Activated CD4-positive, alpha-beta T cell treated with anti-CD3 and anti-CD28 coated beads for 36 hours (primary cell): ENCODE results near the gene KMO. TPM values are rescaled to one million over a fixed set of nuclear protein-coding genes. Genes with fewer than 3 reads are reported as not detected.

ENCODE experiments used
- ATAC-seq: fragments of 200-7000 bp; cut with Tn5 transposase; one replicate; pipeline ENCODE4 v1.10.0; 2021; ENCODE audit warnings: mild to moderate bottlenecking, moderate library complexity
- CTCF ChIA-PET: fragments of 350-600 bp; sonication (Branson Sonifier 250); formaldehyde crosslinking; loops from one replicate; lab custom pipeline; 2021; ENCODE audit warnings: antibody characterized with exemption; lab: Charles Lee
- POLR2A ChIA-PET: fragments of 350-600 bp; sonication (Branson Sonifier 250); formaldehyde crosslinking; loops from one replicate; lab custom pipeline; 2021; ENCODE audit warnings: antibody characterized with exemption, inconsistent platforms; lab: Charles Lee
- DNase-seq: peaks from one replicate; pipeline ENCODE4 v3.0.0-alpha.2; 2020
- H3K27ac Mint-ChIP-seq: one replicate; pipeline ENCODE4 v1.8.0; 2021; ENCODE audit warnings: mixed read lengths
- H3K27me3 Mint-ChIP-seq: one replicate; pipeline ENCODE4 v1.8.0; 2021; ENCODE audit warnings: mixed read lengths
- H3K36me3 Mint-ChIP-seq: one replicate; pipeline ENCODE4 v1.8.0; 2021; ENCODE audit warnings: low read depth, mixed read lengths
- H3K4me1 Mint-ChIP-seq: one replicate; pipeline ENCODE4 v1.8.0; 2021; ENCODE audit warnings: mixed read lengths
- H3K4me3 Mint-ChIP-seq: one replicate; pipeline ENCODE4 v1.8.0; 2021; ENCODE audit warnings: mild to moderate bottlenecking, moderate library complexity, mixed read lengths
- H3K9me3 Mint-ChIP-seq: one replicate; pipeline ENCODE4 v1.8.0; 2021; ENCODE audit warnings: low read depth, mixed read lengths
- intact Hi-C, 2 experiments: fragments of 100-400 bp; cut with DNase I in 1 of 2; cut with micrococcal nuclease in 1 of 2; formaldehyde crosslinking; loops; one replicate each; pipeline versions ENCODE4 v1.14.2 to v1.15.1; 2022 to 2024; cut with DNase I, micrococcal nuclease
- total RNA-seq, 2 experiments: library from RNA; stranded (reverse); gene quantifications; one replicate each; pipeline ENCODE4 v1.2.3, GENCODE V29; 2021

Gene KMO
- total RNA-seq, 2 experiments from 2014 or later: 0.33 TPM; not detected in 1

- H3K36me3 Mint-ChIP-seq: peaks cover 5% of the 10 kb centered on the region
- intact Hi-C loops: no loop called here
- CTCF ChIA-PET: interaction anchor here (1.0 to 2.4 kb wide), 7 partner anchors 14 to 462 kb away, joined by 3 to 8 read pairs (median 4); partner anchors contain the start of gene FH
- H3K27me3 Mint-ChIP-seq: no peaks in the 10 kb centered on the region
- H3K9me3 Mint-ChIP-seq: peaks cover 7% of the 10 kb centered on the region
- no peak overlapping the region for H3K27ac Mint-ChIP-seq
- no peak overlapping the region for H3K4me3 Mint-ChIP-seq
- DNase-seq: no peak
- no peak for ATAC-seq
- POLR2A ChIA-PET: interaction anchor here (0.7 kb wide), 1 partner anchor 80 kb away, joined by 3 read pairs; no protein-coding TSS in a partner anchor
- peaks cover 41% of the 10 kb centered on the region for H3K4me1 Mint-ChIP-seq
Observed at GRCh38 chr1:241536304-241536703, 4.1 kb downstream of the KMO start.

DNA sequence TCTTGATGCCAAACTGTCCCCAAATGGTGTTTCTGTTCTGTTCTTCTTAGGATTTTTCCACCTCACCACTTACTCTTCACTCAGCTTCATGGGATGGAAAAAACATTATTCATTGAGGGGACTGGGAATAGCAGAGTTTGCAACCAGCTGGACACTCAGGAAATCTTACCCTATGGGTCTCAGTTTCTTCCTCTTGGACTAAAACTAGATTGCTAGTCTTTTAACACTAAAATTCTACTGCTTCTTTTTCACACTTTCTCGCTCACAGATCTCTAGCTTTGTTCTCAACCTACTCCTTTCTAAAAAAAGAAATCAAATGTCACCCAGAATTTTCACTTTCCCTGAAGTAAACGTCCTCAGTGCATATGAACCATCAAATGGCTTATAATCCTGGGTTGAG lies 4.8 kb downstream of the KMO start:
- ChIA-PET POLR2A (no interaction called here), CTCF (interaction anchor here (0.6 to 2.4 kb wide), 10 partner anchors 9 to 360 kb away, joined by 3 to 8 read pairs (median 3); partner anchors contain the start of gene FH)
- peaks cover 5% of the 10 kb centered on the region for H3K36me3 Mint-ChIP-seq
- H3K4me3 Mint-ChIP-seq: no peak overlapping the region
- H3K27ac Mint-ChIP-seq: peak overlapping the region; percentile 27
- intact Hi-C loops: no loop called here
- H3K9me3 Mint-ChIP-seq: peaks cover 7% of the 10 kb centered on the region
- H3K27me3 Mint-ChIP-seq: no peaks in the 10 kb centered on the region
- ATAC-seq: no peak
- no peak for DNase-seq
- H3K4me1 Mint-ChIP-seq: peaks cover 34% of the 10 kb centered on the region

DNA sequence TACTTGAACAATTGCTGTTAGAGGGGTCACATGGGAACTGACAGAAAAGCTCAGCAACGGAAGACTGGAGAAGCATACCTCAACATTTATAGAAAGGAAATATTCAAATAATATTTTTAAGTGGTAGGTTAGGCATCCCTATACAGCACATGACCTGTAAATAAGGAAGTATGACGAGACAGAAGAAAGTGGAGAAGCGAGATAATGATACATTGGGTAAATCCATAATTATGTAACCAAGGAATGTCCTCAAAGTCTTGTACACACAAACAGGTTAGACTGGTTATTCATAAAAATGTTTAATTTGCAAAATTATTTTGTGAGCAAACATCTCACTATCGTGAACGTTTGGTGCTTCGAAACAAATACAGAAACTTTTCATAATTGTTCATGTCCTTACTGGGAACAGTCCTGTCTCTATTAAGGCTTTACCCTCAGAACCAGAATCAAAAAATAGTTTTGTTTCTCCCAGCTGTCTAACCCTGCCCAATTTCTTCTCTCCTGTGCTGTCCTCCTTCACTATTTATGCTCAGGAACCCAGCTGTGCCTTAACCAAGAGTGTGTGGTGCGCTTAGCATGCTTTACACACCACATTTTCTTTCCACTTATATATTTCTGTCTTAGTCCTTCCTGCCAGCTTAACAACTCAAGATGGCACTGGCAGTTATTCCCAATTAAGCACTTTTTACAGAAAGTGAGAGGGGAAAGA lies 10.2 kb downstream of the KMO start:
- intact Hi-C loops: no loop called here
- Mint-ChIP-seq H3K27ac (no peak overlapping the region), H3K4me1 (peaks cover 6% of the 10 kb centered on the region), H3K27me3 (no peaks in the 10 kb centered on the region), H3K9me3 (peaks cover 6% of the 10 kb centered on the region), H3K4me3 (no peak overlapping the region), H3K36me3 (peaks cover 4% of the 10 kb centered on the region)
- no peak for ATAC-seq
- POLR2A ChIA-PET: no interaction called here
- CTCF ChIA-PET: interaction anchor here (0.9 to 2.0 kb wide), 2 partner anchors 8 to 810 kb away, joined by 3 to 7 read pairs; no protein-coding TSS in a partner anchor
- no peak for DNase-seq

DNA sequence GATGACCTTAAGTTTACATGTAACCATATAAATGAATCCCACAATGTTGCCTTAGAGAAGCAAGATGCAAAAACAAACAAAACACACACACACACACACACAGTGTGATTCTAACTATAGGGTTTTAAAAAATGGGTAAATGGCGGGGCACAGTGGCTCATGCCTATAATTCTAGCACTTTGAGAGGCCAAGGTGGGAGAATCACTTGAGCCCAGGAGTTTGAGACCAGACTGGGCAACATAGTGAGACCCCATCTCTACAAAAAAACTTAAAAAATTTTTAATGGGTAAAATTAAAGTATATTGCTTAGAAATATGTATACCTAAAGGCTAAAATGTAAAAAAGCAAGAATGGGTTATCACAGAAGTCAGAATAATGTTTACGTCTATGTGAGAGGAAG lies 15.8 kb downstream of the KMO start:
- ATAC-seq: no peak
- DNase-seq: no peak
- intact Hi-C loops: no loop called here
- H3K36me3 Mint-ChIP-seq: peaks cover 1% of the 10 kb centered on the region
- H3K9me3 Mint-ChIP-seq: peaks cover 2% of the 10 kb centered on the region
- no peaks in the 10 kb centered on the region for H3K27me3 Mint-ChIP-seq
- H3K4me1 Mint-ChIP-seq: peaks cover 27% of the 10 kb centered on the region
- POLR2A ChIA-PET: no interaction called here
- no peak overlapping the region for H3K4me3 Mint-ChIP-seq
- CTCF ChIA-PET: interaction anchor here (1.4 kb wide), 1 partner anchor 11 kb away, joined by 3 read pairs; no protein-coding TSS in a partner anchor
- H3K27ac Mint-ChIP-seq: no peak overlapping the region

DNA sequence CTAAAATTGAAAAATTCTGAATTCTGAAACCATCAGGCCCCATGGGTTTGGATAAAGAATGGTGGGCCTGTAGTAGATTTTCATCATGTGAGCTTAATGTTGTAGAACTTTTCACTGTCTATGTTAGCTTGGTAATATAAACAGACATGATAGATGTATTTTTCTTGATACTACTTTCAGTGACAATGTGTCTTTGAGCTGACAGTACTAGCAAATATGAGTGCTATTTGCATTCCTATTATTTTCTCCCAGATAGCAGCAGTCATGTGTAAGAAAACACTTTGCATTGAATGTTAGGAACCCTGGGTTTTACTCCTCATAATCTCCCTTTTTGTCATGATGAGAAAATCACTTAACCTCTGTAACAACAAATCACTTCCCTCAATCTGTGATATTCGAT lies 18.1 kb downstream of the KMO start:
- Mint-ChIP-seq H3K27me3 (no peaks in the 10 kb centered on the region), H3K9me3 (peaks cover 2% of the 10 kb centered on the region), H3K4me3 (no peak overlapping the region), H3K36me3 (peaks cover 1% of the 10 kb centered on the region), H3K4me1 (peaks cover 30% of the 10 kb centered on the region), H3K27ac (no peak overlapping the region)
- intact Hi-C loops: loop anchor here in 1 of 2 experiments (2.0 kb wide), 1 partner anchor 18 kb away; the partner anchor contains the start of gene KMO
- ATAC-seq (no peak), DNase-seq (no peak)
- POLR2A ChIA-PET: no interaction called here
- CTCF ChIA-PET: interaction anchor here (0.8 to 2.6 kb wide), 4 partner anchors 9 to 297 kb away, joined by 3 to 7 read pairs (median 5); no protein-coding TSS in a partner anchor

- Mint-ChIP-seq H3K4me1 (peaks cover 30% of the 10 kb centered on the region), H3K27ac (peak overlapping the region; percentile 98), H3K9me3 (peaks cover 2% of the 10 kb centered on the region), H3K36me3 (peaks cover 1% of the 10 kb centered on the region), H3K27me3 (no peaks in the 10 kb centered on the region), H3K4me3 (peak overlapping the region; percentile 71)
- POLR2A ChIA-PET: interaction anchor here (0.5 to 1.1 kb wide), 4 partner anchors 32 to 445 kb away, joined by 3 to 5 read pairs (median 4); partner anchors contain the start of gene FH
- CTCF ChIA-PET: interaction anchor here (0.5 to 2.6 kb wide), 4 partner anchors 11 to 295 kb away, joined by 3 to 7 read pairs (median 4); partner anchors contain the start of gene KMO
- peak; percentile 97 for ATAC-seq
- DNase-seq: peak; percentile 75
- intact Hi-C loops: loop anchor here (1.0 to 2.0 kb wide), 5 partner anchors 19 to 88 kb away; partner anchors contain the start of genes KMO (in 2 of the 2), CHML (in 1 of the 2) and OPN3 (in 1 of the 2)
Observed at GRCh38 chr1:241551759-241552638, 19.8 kb downstream of the KMO start.

GRCh38 chr1:241553886-241554592 lies 21.9 kb downstream of the KMO start:
- intact Hi-C loops: loop anchor here in 1 of 2 experiments (2.0 kb wide), 1 partner anchor 39 kb away; no protein-coding TSS in a partner anchor
- peaks cover 1% of the 10 kb centered on the region for H3K36me3 Mint-ChIP-seq
- DNase-seq (no peak), ATAC-seq (no peak)
- no peak overlapping the region for H3K27ac Mint-ChIP-seq
- no peak overlapping the region for H3K4me3 Mint-ChIP-seq
- H3K27me3 Mint-ChIP-seq: peaks cover 2% of the 10 kb centered on the region
- H3K4me1 Mint-ChIP-seq: peaks cover 30% of the 10 kb centered on the region
- ChIA-PET POLR2A (no interaction called here), CTCF (interaction anchor here (0.5 to 1.2 kb wide), 2 partner anchors 10 to 52 kb away, joined by 3 to 4 read pairs; no protein-coding TSS in a partner anchor)
- peaks cover 2% of the 10 kb centered on the region for H3K9me3 Mint-ChIP-seq

GRCh38 chr1:241555526-241555925 lies 23.3 kb downstream of the KMO start:
- no peak for ATAC-seq
- peaks cover 27% of the 10 kb centered on the region for H3K4me1 Mint-ChIP-seq
- peaks cover 2% of the 10 kb centered on the region for H3K9me3 Mint-ChIP-seq
- H3K27me3 Mint-ChIP-seq: peaks cover 2% of the 10 kb centered on the region
- intact Hi-C loops: no loop called here
- no peak overlapping the region for H3K4me3 Mint-ChIP-seq
- H3K27ac Mint-ChIP-seq: no peak overlapping the region
- DNase-seq: no peak
- ChIA-PET CTCF (interaction anchor here (0.5 to 1.6 kb wide), 8 partner anchors 9 to 370 kb away, joined by 3 to 7 read pairs (median 3); partner anchors contain the start of gene KMO), POLR2A (no interaction called here)
- peaks cover 1% of the 10 kb centered on the region for H3K36me3 Mint-ChIP-seq

- ChIA-PET CTCF (no interaction called here), POLR2A (interaction anchor here (0.6 kb wide), 1 partner anchor 83 kb away, joined by 3 read pairs; the partner anchor contains the start of genes CHML and OPN3)
- Mint-ChIP-seq H3K36me3 (peaks cover 1% of the 10 kb centered on the region), H3K27ac (no peak overlapping the region), H3K4me3 (no peak overlapping the region), H3K27me3 (peaks cover 2% of the 10 kb centered on the region), H3K4me1 (peaks cover 11% of the 10 kb centered on the region), H3K9me3 (peaks cover 2% of the 10 kb centered on the region)
- no peak for DNase-seq
- ATAC-seq: no peak
- intact Hi-C loops: no loop called here
Observed at GRCh38 chr1:241557031-241557430, 24.9 kb downstream of the KMO start.

DNA sequence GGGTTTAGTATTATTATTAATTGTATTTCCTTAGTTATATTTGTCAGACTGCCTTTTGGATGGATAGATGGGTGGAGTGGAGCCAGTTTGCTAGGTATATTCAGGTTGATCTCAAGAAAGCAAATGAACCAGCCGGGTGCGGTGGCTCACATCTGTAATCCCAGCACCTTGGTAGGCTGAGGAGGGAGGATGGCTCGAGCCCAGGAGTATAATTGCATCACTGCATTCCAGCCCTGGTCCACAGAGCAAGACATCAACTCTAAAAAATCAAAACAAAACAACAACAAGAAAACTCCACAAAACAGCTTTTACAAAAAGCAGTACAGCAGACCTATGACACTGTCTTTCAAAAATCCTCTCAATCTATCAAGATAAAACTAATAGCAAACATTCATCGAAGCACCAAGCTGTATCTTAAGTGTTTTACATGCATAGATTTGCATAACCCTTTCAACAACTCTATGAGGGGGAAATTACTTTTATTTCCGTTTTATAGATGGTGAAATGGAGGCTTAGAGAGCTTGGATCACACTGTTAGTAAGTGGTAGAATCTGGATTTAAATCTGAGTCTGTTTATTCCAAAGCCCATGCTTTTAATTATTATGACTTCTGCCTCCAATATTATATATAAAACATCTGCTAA lies 25.5 kb downstream of the KMO start:
- no peak overlapping the region for H3K4me3 Mint-ChIP-seq
- no peak for ATAC-seq
- peaks cover 2% of the 10 kb centered on the region for H3K27me3 Mint-ChIP-seq
- H3K4me1 Mint-ChIP-seq: peaks cover 5% of the 10 kb centered on the region
- ChIA-PET POLR2A (no interaction called here), CTCF (no interaction called here)
- no peak for DNase-seq
- H3K9me3 Mint-ChIP-seq: peaks cover under 1% of the 10 kb centered on the region
- intact Hi-C loops: no loop called here
- H3K36me3 Mint-ChIP-seq: peaks cover under 1% of the 10 kb centered on the region
- H3K27ac Mint-ChIP-seq: no peak overlapping the region
